Glutamatergic neuron (in vitro differentiated cells): ENCODE data around the gene ZNF77. TPM values are rescaled to one million over a fixed set of nuclear protein-coding genes. Genes with fewer than 3 reads are reported as not detected.

Experiments
- DNase-seq: peaks from one replicate; pipeline ENCODE4 v3.0.0; 2022
- H3K27ac Mint-ChIP-seq: one replicate; pipeline ENCODE4 v1.8.0; 2020; ENCODE audit warnings: mild to moderate bottlenecking, mixed read lengths, inconsistent platforms; ENCODE audit not compliant: unreplicated experiment
- H3K27me3 Mint-ChIP-seq: one replicate; pipeline ENCODE4 v1.8.0; 2020; ENCODE audit warnings: mild to moderate bottlenecking, moderate library complexity, mixed read lengths, inconsistent platforms; ENCODE audit not compliant: unreplicated experiment
- H3K36me3 Mint-ChIP-seq: one replicate; pipeline ENCODE4 v1.8.0; 2020; ENCODE audit warnings: mild to moderate bottlenecking, mixed read lengths, inconsistent platforms; ENCODE audit not compliant: unreplicated experiment
- H3K4me1 Mint-ChIP-seq: one replicate; pipeline ENCODE4 v1.8.0; 2020; ENCODE audit warnings: mild to moderate bottlenecking, low read depth, mixed read lengths, inconsistent platforms; ENCODE audit not compliant: unreplicated experiment
- H3K4me3 Mint-ChIP-seq: one replicate; pipeline ENCODE4 v1.8.0; 2020; ENCODE audit warnings: mild to moderate bottlenecking, mixed read lengths, inconsistent platforms; ENCODE audit not compliant: unreplicated experiment
- H3K9me3 Mint-ChIP-seq: one replicate; pipeline ENCODE4 v1.8.0; 2020; ENCODE audit warnings: mild to moderate bottlenecking, moderate library complexity, mixed read lengths, inconsistent platforms; ENCODE audit not compliant: unreplicated experiment
- CTCF ChIP-seq: fragments of 200-600 bp; sonication (generic); IDR thresholded peaks from one replicate; pipeline ENCODE4 v1.5.0; 2021; ENCODE audit not compliant: partially characterized antibody, unreplicated experiment
- total RNA-seq: library from RNA; stranded (reverse); fragmentation: NEBNext Ultra II Directional; extraction: Animal tissue kit (Norgen Biotek cat#: 25700); gene quantifications from one replicate; pipeline ENCODE4 v1.2.1, GENCODE V29; 2021; ENCODE audit not compliant: unreplicated experiment

Gene ZNF77
- total RNA-seq, 1 donor from 2014 or later, result 4.8 TPM

- Mint-ChIP-seq H3K27me3 (peaks cover 2% of the 10 kb centered on the region), H3K36me3 (peaks cover 6% of the 10 kb centered on the region), H3K9me3 (no peaks in the 10 kb centered on the region), H3K4me1 (no peaks in the 10 kb centered on the region), H3K4me3 (no peak overlapping the region), H3K27ac (no peak overlapping the region)
- TF ChIP-seq CTCF, result no peak
- no peak for DNase-seq
Observed at GRCh38 chr19:2923510-2923909, 21.3 kb downstream of the ZNF77 start.

- DNase-seq, result no peak
- H3K27ac Mint-ChIP-seq, result no peak overlapping the region
Observed at GRCh38 chr19:2922987-2923386, 21.8 kb downstream of the ZNF77 start.

GRCh38 chr19:2917275-2918184 is 27.2 kb downstream of the ZNF77 start:
- TF ChIP-seq CTCF, result no peak
- H3K4me1 Mint-ChIP-seq, result no peaks in the 10 kb centered on the region
- H3K27ac Mint-ChIP-seq, result no peak overlapping the region
- no peak overlapping the region for H3K4me3 Mint-ChIP-seq
- peaks cover 4% of the 10 kb centered on the region for H3K27me3 Mint-ChIP-seq
- H3K9me3 Mint-ChIP-seq, result peaks cover 4% of the 10 kb centered on the region
- no peak for DNase-seq
- peaks cover 27% of the 10 kb centered on the region for H3K36me3 Mint-ChIP-seq

More at GRCh38 chr19:2922987-2923386, 21.8 kb downstream of the ZNF77 start:
- no peaks in the 10 kb centered on the region for H3K4me1 Mint-ChIP-seq
- no peaks in the 10 kb centered on the region for H3K9me3 Mint-ChIP-seq
- H3K4me3 Mint-ChIP-seq, result no peak overlapping the region
- peaks cover 2% of the 10 kb centered on the region for H3K27me3 Mint-ChIP-seq
- peaks cover 9% of the 10 kb centered on the region for H3K36me3 Mint-ChIP-seq
- TF ChIP-seq CTCF, result no peak

- Mint-ChIP-seq H3K36me3 (peaks cover 19% of the 10 kb centered on the region), H3K4me3 (no peak overlapping the region), H3K9me3 (peaks cover 6% of the 10 kb centered on the region), H3K4me1 (no peaks in the 10 kb centered on the region), H3K27ac (no peak overlapping the region), H3K27me3 (peaks cover 7% of the 10 kb centered on the region)
- no peak for TF ChIP-seq CTCF
- DNase-seq, result no peak
Observed at GRCh38 chr19:2912306-2912705, 32.5 kb downstream of the ZNF77 start.

- Mint-ChIP-seq H3K4me3 (no peak overlapping the region), H3K36me3 (peaks cover 9% of the 10 kb centered on the region), H3K27ac (no peak overlapping the region), H3K9me3 (peaks cover 4% of the 10 kb centered on the region), H3K27me3 (peaks cover 5% of the 10 kb centered on the region), H3K4me1 (no peaks in the 10 kb centered on the region)
- no peak for TF ChIP-seq CTCF
- no peak for DNase-seq
Observed at GRCh38 chr19:2906631-2907195, 38.1 kb downstream of the ZNF77 start.
